MCF 10A (cell line): ENCODE results near the gene MARK4. TPM values are rescaled to one million over a fixed set of nuclear protein-coding genes. Genes with fewer than 3 reads are reported as not detected.

Source experiments
- BruUV-seq: library from RNA; stranded (reverse); fragments of 400-500 nt; replicated peaks from 2 replicates; lab custom pipeline; 2021; lab: Mats Ljungman, UMichigan
- CTCF ChIA-PET: fragments of 300-600 bp; sonication (Branson Sonifier 250); formaldehyde crosslinking; extraction: SDS; loops from one replicate; lab custom pipeline; 2021; ENCODE audit warnings: antibody characterized with exemption, inconsistent platforms; lab: Yijun Ruan, JAX
- POLR2A ChIA-PET: fragments of 300-600, 350-650 bp; sonication (Branson Sonifier 250); formaldehyde crosslinking; extraction: SDS; loops from one replicate; lab custom pipeline; 2020; ENCODE audit warnings: antibody characterized with exemption, inconsistent platforms; lab: Yijun Ruan, JAX
- DNase-seq: peaks from one replicate; pipeline ENCODE4 v3.0.0-alpha.2; 2018; ENCODE audit not compliant: unreplicated experiment
- H3K27ac Mint-ChIP-seq: one replicate; pipeline ENCODE4 v1.8.0; 2022; ENCODE audit warnings: mild to moderate bottlenecking, low read depth, mixed read lengths; ENCODE audit not compliant: unreplicated experiment
- H3K27me3 Mint-ChIP-seq: one replicate; pipeline ENCODE4 v1.8.0; 2022; ENCODE audit warnings: mixed read lengths; ENCODE audit not compliant: insufficient read depth, unreplicated experiment
- H3K36me3 Mint-ChIP-seq: one replicate; pipeline ENCODE4 v1.8.0; 2022; ENCODE audit warnings: mild to moderate bottlenecking, moderate library complexity, mixed read lengths; ENCODE audit not compliant: insufficient read depth, unreplicated experiment
- H3K4me1 Mint-ChIP-seq: one replicate; pipeline ENCODE4 v1.8.0; 2022; ENCODE audit warnings: mixed read lengths; ENCODE audit not compliant: insufficient read depth, unreplicated experiment
- H3K4me3 Mint-ChIP-seq: one replicate; pipeline ENCODE4 v1.8.0; 2022; ENCODE audit warnings: mild to moderate bottlenecking, moderate library complexity, mixed read lengths; ENCODE audit not compliant: unreplicated experiment
- H3K9me3 Mint-ChIP-seq: one replicate; pipeline ENCODE4 v1.8.0; 2022; ENCODE audit warnings: mixed read lengths; ENCODE audit not compliant: unreplicated experiment
- CTCF ChIP-seq: fragments of 200-600 bp; IDR thresholded peaks from one replicate; pipeline ENCODE4 v1.8.0; 2022; ENCODE audit warnings: antibody characterized with exemption, mild to moderate bottlenecking; ENCODE audit not compliant: unreplicated experiment
- intact Hi-C: fragments of 100-400 bp; cut with micrococcal nuclease; formaldehyde crosslinking; loops from 2 replicates; pipeline ENCODE4 v1.14.1; 2022
- total RNA-seq: library from RNA; stranded (reverse); gene quantifications from 2 replicates; pipeline ENCODE4 v1.2.3, GENCODE V29; 2022

Gene MARK4
- total RNA-seq, 1 experiment from 2014 or later, result 22.4 TPM

- H3K27ac Mint-ChIP-seq, result peak overlapping the region; percentile 91
- H3K9me3 Mint-ChIP-seq, result no peaks in the 10 kb centered on the region
- ChIA-PET POLR2A (interaction anchor here (0.7 to 1.3 kb wide), 2 partner anchors 15 to 94 kb away, joined by 3 read pairs; no protein-coding TSS in a partner anchor), CTCF (no interaction called here)
- TF ChIP-seq CTCF, result no peak
- no peak overlapping the region for H3K4me3 Mint-ChIP-seq
- no peaks in the 10 kb centered on the region for H3K27me3 Mint-ChIP-seq
- peaks cover 35% of the 10 kb centered on the region for H3K36me3 Mint-ChIP-seq
- peaks cover 7% of the 10 kb centered on the region for H3K4me1 Mint-ChIP-seq
- DNase-seq, result peak; percentile 13
- no TSS peak for BruUV-seq
- intact Hi-C loops, result no loop called here
Observed at GRCh38 chr19:45283443-45284033, 32.5 kb downstream of the MARK4 start.

- BruUV-seq, result no TSS peak
- no peak overlapping the region for H3K27ac Mint-ChIP-seq
- no peak for TF ChIP-seq CTCF
- POLR2A ChIA-PET, result interaction anchor here (0.6 kb wide), 1 partner anchor 42 kb away, joined by 3 read pairs; no protein-coding TSS in a partner anchor
- H3K27me3 Mint-ChIP-seq, result no peaks in the 10 kb centered on the region
- no peak overlapping the region for H3K4me3 Mint-ChIP-seq
- intact Hi-C loops, result no loop called here
- peaks cover 13% of the 10 kb centered on the region for H3K36me3 Mint-ChIP-seq
- DNase-seq, result no peak
- CTCF ChIA-PET, result no interaction called here
- no peaks in the 10 kb centered on the region for H3K9me3 Mint-ChIP-seq
- H3K4me1 Mint-ChIP-seq, result no peaks in the 10 kb centered on the region
Observed at GRCh38 chr19:45290381-45290931, 39.4 kb downstream of the MARK4 start.

DNA sequence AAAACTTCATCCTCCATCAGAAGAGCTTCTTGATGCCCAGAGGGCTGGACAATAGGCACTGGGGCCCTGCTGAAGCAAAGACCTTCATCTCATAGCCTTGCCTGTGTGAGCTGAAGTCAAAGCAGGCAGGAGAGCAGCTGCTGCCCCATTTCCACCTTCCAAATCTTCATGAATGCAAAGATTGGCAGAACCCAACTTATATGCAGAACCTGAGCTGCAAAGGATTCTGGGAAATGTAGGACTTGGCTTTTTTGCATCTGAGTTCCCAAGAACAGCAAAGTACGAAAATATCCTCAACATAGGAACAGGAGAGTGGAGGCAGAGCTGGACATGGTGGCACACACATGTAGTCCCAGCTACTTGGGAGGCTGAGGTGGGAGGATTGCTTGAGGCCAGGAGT, 40.8 kb downstream of the MARK4 start:
- Mint-ChIP-seq H3K9me3 (no peaks in the 10 kb centered on the region), H3K4me3 (no peak overlapping the region), H3K27ac (no peak overlapping the region), H3K36me3 (peaks cover 20% of the 10 kb centered on the region), H3K4me1 (no peaks in the 10 kb centered on the region), H3K27me3 (no peaks in the 10 kb centered on the region)
- no TSS peak for BruUV-seq
- POLR2A ChIA-PET, result interaction anchor here (0.8 kb wide), 1 partner anchor 13 kb away, joined by 3 read pairs; no protein-coding TSS in a partner anchor
- DNase-seq, result no peak
- no peak for TF ChIP-seq CTCF
- intact Hi-C loops, result no loop called here
- CTCF ChIA-PET, result interaction anchor here (0.6 kb wide), 1 partner anchor 14 kb away, joined by 3 read pairs; no protein-coding TSS in a partner anchor

- Mint-ChIP-seq H3K27me3 (no peaks in the 10 kb centered on the region), H3K4me1 (no peaks in the 10 kb centered on the region), H3K27ac (peak overlapping the region; percentile 47), H3K9me3 (no peaks in the 10 kb centered on the region), H3K4me3 (no peak overlapping the region), H3K36me3 (peaks cover 24% of the 10 kb centered on the region)
- intact Hi-C loops, result no loop called here
- CTCF ChIA-PET, result interaction anchor here (0.5 to 0.6 kb wide), 2 partner anchors 193 to 234 kb away, joined by 3 read pairs; no protein-coding TSS in a partner anchor
- TF ChIP-seq CTCF, result no peak
- POLR2A ChIA-PET, result interaction anchor here (0.9 to 1.5 kb wide), 2 partner anchors 15 to 16 kb away, joined by 3 to 4 read pairs; no protein-coding TSS in a partner anchor
- peak; percentile 15 for DNase-seq
- BruUV-seq, result no TSS peak
Observed at GRCh38 chr19:45293682-45294081, 42.6 kb downstream of the MARK4 start.
